ENCODE data around the gene DNAJB6.

The DNAJB6 gene

DNA sequence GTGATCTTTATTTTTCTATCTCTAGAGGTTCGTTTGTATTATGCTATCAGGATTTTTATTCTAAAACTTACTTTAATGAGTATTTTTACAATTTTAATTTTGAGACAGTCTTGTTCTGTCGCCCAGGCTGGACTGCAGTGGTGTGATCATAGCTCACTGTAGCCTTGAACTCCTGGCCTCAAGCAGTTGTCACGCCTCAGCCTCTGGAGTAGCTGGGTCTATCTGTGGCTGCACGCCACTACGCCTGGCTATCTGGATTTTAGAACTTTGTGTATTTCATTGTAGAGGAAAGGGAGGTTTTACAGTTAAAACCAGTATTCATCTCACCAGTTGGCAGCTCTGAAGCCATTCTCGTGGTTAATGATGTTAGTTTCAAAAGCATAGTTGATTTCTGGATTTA, 25.9 kb downstream of the DNAJB6 start:
- TF ChIP-seq SPI1 (IDR thresholded peaks at IDR 0.05; ENCODE audit: low read depth, low read length), result no peak
- TF ChIP-seq POLR2A (IDR thresholded peaks at IDR 0.05; ENCODE audit: low read depth, low read length), result no peak
- no peak for TF ChIP-seq POLR2AphosphoS5 (IDR thresholded peaks at IDR 0.05; ENCODE audit: low read depth, low read length)
- TF ChIP-seq POU2F2 (IDR thresholded peaks at IDR 0.05; ENCODE audit: low read depth, low read length), result no peak
- no peak for TF ChIP-seq PAX5 (IDR thresholded peaks at IDR 0.05; ENCODE audit: insufficient read depth, low read length, severe bottlenecking)
- DNase-seq (ENCODE audit: insufficient read length, low spot score) (no peak), FAIRE-seq (no peak)

DNA sequence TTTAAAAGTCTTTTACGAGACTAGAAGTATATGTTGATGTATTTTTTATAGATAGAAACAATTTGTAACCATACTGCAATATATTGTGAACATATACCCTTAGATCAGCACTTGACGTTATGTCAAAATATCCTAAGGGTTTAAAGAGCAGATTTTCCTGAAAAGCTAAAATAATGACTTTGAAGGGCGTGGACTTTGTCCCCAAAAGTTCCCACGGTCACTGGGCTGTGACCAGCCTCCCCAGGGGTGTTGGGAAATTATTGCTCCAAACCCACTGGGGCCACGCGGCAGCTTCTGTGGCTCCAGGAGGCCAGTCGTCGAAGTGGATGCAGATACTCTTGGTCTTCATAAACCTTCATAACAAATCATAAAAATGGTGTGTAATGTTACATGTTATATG, 29.9 kb downstream of the DNAJB6 start:
- no peak for DNase-seq (ENCODE audit: insufficient read length, low spot score)
- TF ChIP-seq POU2F2 (IDR thresholded peaks at IDR 0.05; ENCODE audit: low read depth, low read length) (no peak), POLR2A (IDR thresholded peaks at IDR 0.05; ENCODE audit: low read depth, low read length) (no peak), POLR2AphosphoS5 (IDR thresholded peaks at IDR 0.05; ENCODE audit: low read depth, low read length) (no peak), PAX5 (IDR thresholded peaks at IDR 0.05; ENCODE audit: insufficient read depth, low read length, severe bottlenecking) (no peak), SPI1 (IDR thresholded peaks at IDR 0.05; ENCODE audit: low read depth, low read length) (no peak), TAF1 (IDR thresholded peaks at IDR 0.05; ENCODE audit: low read depth, low read length) (no peak)
- no peak for FAIRE-seq

GRCh38 chr7:157368955-157369354, 32.2 kb downstream of the DNAJB6 start:
- no peak for DNase-seq (ENCODE audit: insufficient read length, low spot score)
- no peak for TF ChIP-seq PAX5 (IDR thresholded peaks at IDR 0.05; ENCODE audit: insufficient read depth, low read length, severe bottlenecking)
- TF ChIP-seq POLR2A (IDR thresholded peaks at IDR 0.05; ENCODE audit: low read depth, low read length), result no peak
- no peak for TF ChIP-seq TAF1 (IDR thresholded peaks at IDR 0.05; ENCODE audit: low read depth, low read length)
- TF ChIP-seq POU2F2 (IDR thresholded peaks at IDR 0.05; ENCODE audit: low read depth, low read length), result no peak
- TF ChIP-seq SPI1 (IDR thresholded peaks at IDR 0.05; ENCODE audit: low read depth, low read length), result no peak
- no peak for FAIRE-seq

DNA sequence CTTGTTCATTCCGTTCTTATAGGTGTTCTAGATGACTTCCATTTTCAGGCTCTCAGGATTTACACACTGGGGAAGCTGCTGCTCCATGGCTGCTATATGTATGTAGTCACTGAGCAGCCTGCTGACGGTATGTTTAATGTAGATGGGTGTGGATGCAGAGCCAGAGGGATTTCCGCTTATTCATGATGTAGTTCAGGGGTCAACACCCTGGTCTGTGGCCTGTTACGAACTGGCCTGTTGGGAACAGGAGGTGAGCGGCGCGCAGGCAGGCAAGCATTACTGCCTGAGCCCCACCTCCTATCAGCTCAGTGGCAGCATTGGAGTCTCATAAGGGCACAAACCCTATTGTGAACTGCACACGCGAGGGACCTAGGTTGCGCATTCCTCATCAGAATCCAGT, 33.9 kb downstream of the DNAJB6 start:
- DNase-seq (ENCODE audit: insufficient read length, low spot score), result no peak
- FAIRE-seq, result no peak
- TF ChIP-seq PAX5 (IDR thresholded peaks at IDR 0.05; ENCODE audit: insufficient read depth, low read length, severe bottlenecking) (no peak), SPI1 (IDR thresholded peaks at IDR 0.05; ENCODE audit: low read depth, low read length) (no peak), TAF1 (IDR thresholded peaks at IDR 0.05; ENCODE audit: low read depth, low read length) (no peak)

DNA sequence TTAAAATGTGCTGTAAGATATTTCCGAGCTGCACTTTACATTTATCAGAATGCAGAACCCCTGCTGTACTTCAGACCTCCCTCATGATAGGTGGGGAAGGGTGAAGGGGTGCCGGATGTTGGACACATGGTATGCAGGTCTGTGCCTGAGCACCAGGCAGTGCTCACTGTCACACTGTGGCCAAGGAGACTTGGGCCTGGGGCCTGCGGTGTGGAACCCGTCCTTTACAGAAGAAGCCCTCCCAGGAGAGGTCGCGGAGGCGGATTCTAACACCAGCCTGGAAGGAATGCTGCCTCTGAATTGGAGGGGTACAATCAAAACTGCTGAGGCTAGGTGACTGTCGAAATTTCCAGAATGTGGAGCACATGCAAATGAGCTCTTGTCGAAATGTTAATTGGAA, 34.5 kb downstream of the DNAJB6 start:
- TF ChIP-seq POLR2AphosphoS5 (IDR thresholded peaks at IDR 0.05; ENCODE audit: low read depth, low read length), result peak; percentile 24; the same call in 1 of the 2 replicates
- 0 out of 2 replicates have a peak, but pooled peaks have one; percentile 19 for TF ChIP-seq POLR2A (IDR thresholded peaks at IDR 0.05; ENCODE audit: low read depth, low read length)
- TF ChIP-seq PAX5 (IDR thresholded peaks at IDR 0.05; ENCODE audit: insufficient read depth, low read length, severe bottlenecking), result no peak
- FAIRE-seq (no peak), DNase-seq (ENCODE audit: insufficient read length, low spot score) (no peak)

GRCh38 chr7:157372300-157373232, 35.8 kb downstream of the DNAJB6 start:
- DNase-seq (ENCODE audit: insufficient read length, low spot score), result no peak
- TF ChIP-seq PAX5 (IDR thresholded peaks at IDR 0.05; ENCODE audit: insufficient read depth, low read length, severe bottlenecking) (no peak), POLR2A (IDR thresholded peaks at IDR 0.05; ENCODE audit: low read depth, low read length) (no peak), SPI1 (IDR thresholded peaks at IDR 0.05; ENCODE audit: low read depth, low read length) (no peak), POLR2AphosphoS5 (IDR thresholded peaks at IDR 0.05; ENCODE audit: low read depth, low read length) (no peak; the same call in 1 of the 2 replicates), POU2F2 (IDR thresholded peaks at IDR 0.05; ENCODE audit: low read depth, low read length) (no peak), TAF1 (IDR thresholded peaks at IDR 0.05; ENCODE audit: low read depth, low read length) (no peak)
- no peak for FAIRE-seq

- no peak for FAIRE-seq
- TF ChIP-seq TAF1 (IDR thresholded peaks at IDR 0.05; ENCODE audit: low read depth, low read length) (no peak), POLR2AphosphoS5 (IDR thresholded peaks at IDR 0.05; ENCODE audit: low read depth, low read length) (no peak), POLR2A (IDR thresholded peaks at IDR 0.05; ENCODE audit: low read depth, low read length) (no peak), SPI1 (IDR thresholded peaks at IDR 0.05; ENCODE audit: low read depth, low read length) (no peak), POU2F2 (IDR thresholded peaks at IDR 0.05; ENCODE audit: low read depth, low read length) (no peak), PAX5 (IDR thresholded peaks at IDR 0.05; ENCODE audit: insufficient read depth, low read length, severe bottlenecking) (no peak)
Observed at GRCh38 chr7:157373493-157373892, 36.7 kb downstream of the DNAJB6 start.

DNA sequence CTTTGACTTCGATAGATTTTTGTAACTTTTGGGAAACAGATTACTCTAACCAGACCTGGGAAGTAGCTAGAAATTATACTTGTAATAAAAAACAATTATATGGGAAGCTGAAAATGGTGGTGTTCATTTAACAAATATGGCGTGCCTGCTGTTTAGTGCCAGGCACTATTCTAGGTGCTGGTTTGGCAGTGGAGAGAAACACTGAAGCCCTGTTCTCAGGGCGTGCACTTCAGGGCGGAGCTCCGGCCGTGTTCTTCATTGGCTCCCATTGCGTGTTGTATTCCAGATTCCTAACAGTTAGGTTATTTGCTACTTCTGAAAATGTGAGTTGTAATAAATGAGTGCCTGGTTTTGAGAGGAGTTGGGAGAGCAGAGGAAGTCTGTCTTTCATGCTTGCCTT, 38.6 kb downstream of the DNAJB6 start:
- no peak for DNase-seq (ENCODE audit: insufficient read length, low spot score)
- FAIRE-seq, result no peak
- TF ChIP-seq PAX5 (IDR thresholded peaks at IDR 0.05; ENCODE audit: insufficient read depth, low read length, severe bottlenecking) (no peak), SPI1 (IDR thresholded peaks at IDR 0.05; ENCODE audit: low read depth, low read length) (no peak), POLR2A (IDR thresholded peaks at IDR 0.05; ENCODE audit: low read depth, low read length) (no peak), TAF1 (IDR thresholded peaks at IDR 0.05; ENCODE audit: low read depth, low read length) (no peak), POLR2AphosphoS5 (IDR thresholded peaks at IDR 0.05; ENCODE audit: low read depth, low read length) (no peak), POU2F2 (IDR thresholded peaks at IDR 0.05; ENCODE audit: low read depth, low read length) (no peak)

More at GRCh38 chr7:157373493-157373892, 36.7 kb downstream of the DNAJB6 start:
- no peak for DNase-seq (ENCODE audit: insufficient read length, low spot score)

GRCh38 chr7:157377436-157378124, 40.8 kb downstream of the DNAJB6 start:
- DNase-seq (ENCODE audit: insufficient read length, low spot score), result no peak
- FAIRE-seq, result no peak
- TF ChIP-seq POLR2A (IDR thresholded peaks at IDR 0.05; ENCODE audit: low read depth, low read length) (no peak), PAX5 (IDR thresholded peaks at IDR 0.05; ENCODE audit: insufficient read depth, low read length, severe bottlenecking) (no peak), POLR2AphosphoS5 (IDR thresholded peaks at IDR 0.05; ENCODE audit: low read depth, low read length) (no peak), TAF1 (IDR thresholded peaks at IDR 0.05; ENCODE audit: low read depth, low read length) (no peak), POU2F2 (IDR thresholded peaks at IDR 0.05; ENCODE audit: low read depth, low read length) (no peak), SPI1 (IDR thresholded peaks at IDR 0.05; ENCODE audit: low read depth, low read length) (no peak)
